ENCODE results near the gene SLC17A3.

- TF ChIP-seq CTCF (IDR thresholded peaks at IDR 0.05), result no peak
- TF ChIP-seq EZH2phosphoT487 (IDR thresholded peaks at IDR 0.05), result no peak
These were observed 1.2 kb downstream of the SLC17A3 start for GRCh38 chr6:25872814-25873213.
